ENCODE data around the gene TM7SF2.

TM7SF2 gene

GRCh38 chr11:65111744-65112545, at the start of gene TM7SF2:
TM7SF2 (plus strand) TSS chr11:65111872; CDS start chr11:65112016, 144 bp downstream.
- H3K36me3 Mint-ChIP-seq (ENCODE audit: low read depth): peaks cover 12% of the 10 kb centered on the region
- peaks cover 48% of the 10 kb centered on the region for H3K4me1 Mint-ChIP-seq
- ATAC-seq: peak; percentile 72
- DNase-seq: peak; percentile 97
- peak within 1 kb of the TSS; percentile 79 for H3K4me3 Mint-ChIP-seq
- no peaks in the 10 kb centered on the region for H3K9me3 Mint-ChIP-seq
- H3K27me3 Mint-ChIP-seq: no peaks in the 10 kb centered on the region
- peak within 1 kb of the TSS; percentile 81 for H3K27ac Mint-ChIP-seq

GRCh38 chr11:65063532-65063931, 48.1 kb upstream of the TM7SF2 start:
- Mint-ChIP-seq H3K27me3 (no peaks in the 10 kb centered on the region), H3K4me3 (no peak overlapping the region), H3K4me1 (no peaks in the 10 kb centered on the region), H3K9me3 (no peaks in the 10 kb centered on the region), H3K27ac (no peak overlapping the region), H3K36me3 (ENCODE audit: low read depth) (no peaks in the 10 kb centered on the region)
- ATAC-seq: no peak
- no peak for DNase-seq

- Mint-ChIP-seq H3K36me3 (ENCODE audit: low read depth) (no peaks in the 10 kb centered on the region), H3K9me3 (no peaks in the 10 kb centered on the region), H3K27ac (no peak overlapping the region), H3K4me3 (no peak overlapping the region), H3K27me3 (no peaks in the 10 kb centered on the region), H3K4me1 (no peaks in the 10 kb centered on the region)
- ATAC-seq (no peak), DNase-seq (no peak)
Observed at GRCh38 chr11:65064847-65065240, 46.8 kb upstream of the TM7SF2 start.

GRCh38 chr11:65065851-65066250, 45.8 kb upstream of the TM7SF2 start:
- ATAC-seq (no peak), DNase-seq (no peak)
- no peaks in the 10 kb centered on the region for H3K36me3 Mint-ChIP-seq (ENCODE audit: low read depth)
- H3K27ac Mint-ChIP-seq: no peak overlapping the region
- no peaks in the 10 kb centered on the region for H3K9me3 Mint-ChIP-seq
- H3K27me3 Mint-ChIP-seq: no peaks in the 10 kb centered on the region
- no peaks in the 10 kb centered on the region for H3K4me1 Mint-ChIP-seq
- no peak overlapping the region for H3K4me3 Mint-ChIP-seq

DNA sequence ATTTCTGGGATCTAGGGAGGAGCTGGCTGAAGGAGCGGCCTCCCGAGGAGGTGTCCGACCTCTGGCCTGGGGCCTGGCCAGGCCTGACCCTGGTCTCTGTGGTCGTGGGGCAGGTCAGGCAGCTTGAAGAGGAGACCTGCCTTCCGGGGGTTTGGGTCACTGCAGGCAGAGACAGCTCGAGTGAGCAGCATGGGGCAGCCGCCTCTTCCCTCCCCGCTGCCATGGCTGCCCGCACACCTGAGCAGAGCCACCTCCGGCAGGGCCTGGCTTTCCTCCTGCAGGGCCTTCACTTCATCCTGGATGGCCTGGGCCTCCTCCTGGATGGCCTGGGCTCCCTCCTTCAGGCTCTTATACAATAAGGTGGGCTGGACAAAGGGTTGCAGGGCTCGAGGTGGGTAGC, 45.4 kb upstream of the TM7SF2 start:
- no peak for ATAC-seq
- Mint-ChIP-seq H3K4me1 (no peaks in the 10 kb centered on the region), H3K27ac (no peak overlapping the region), H3K9me3 (no peaks in the 10 kb centered on the region), H3K36me3 (ENCODE audit: low read depth) (no peaks in the 10 kb centered on the region), H3K27me3 (no peaks in the 10 kb centered on the region), H3K4me3 (no peak overlapping the region)
- no peak for DNase-seq

DNA sequence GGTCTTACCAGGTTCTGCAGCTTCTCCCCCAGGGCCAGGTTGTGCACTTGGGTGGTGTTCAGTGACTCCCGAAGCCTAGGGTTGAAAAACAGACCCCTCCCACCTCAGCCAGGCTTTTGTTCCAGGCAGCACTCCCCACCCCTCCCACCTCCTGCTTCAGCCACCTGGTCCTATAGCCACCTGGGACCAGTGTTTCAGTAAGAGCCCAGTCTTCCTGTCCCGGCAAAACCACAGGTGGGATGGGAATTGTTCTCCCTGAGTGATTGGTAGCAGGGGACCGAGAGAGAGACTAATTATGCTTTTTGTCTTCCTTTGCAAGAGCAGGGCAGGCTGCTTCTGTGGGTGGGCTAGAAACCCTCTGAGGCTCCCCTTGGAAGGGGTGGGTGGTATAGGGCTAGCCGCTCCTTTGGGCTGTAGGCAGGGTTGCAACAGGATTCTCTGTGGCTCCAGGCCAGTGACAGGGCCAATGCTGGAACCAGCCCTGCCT, 44.8 kb upstream of the TM7SF2 start:
- Mint-ChIP-seq H3K27ac (no peak overlapping the region), H3K36me3 (ENCODE audit: low read depth) (no peaks in the 10 kb centered on the region), H3K27me3 (no peaks in the 10 kb centered on the region)

GRCh38 chr11:65067446-65067845, 44.2 kb upstream of the TM7SF2 start:
- no peaks in the 10 kb centered on the region for H3K27me3 Mint-ChIP-seq
- H3K9me3 Mint-ChIP-seq: no peaks in the 10 kb centered on the region
- H3K4me1 Mint-ChIP-seq: no peaks in the 10 kb centered on the region
- no peak overlapping the region for H3K4me3 Mint-ChIP-seq
- ATAC-seq: no peak
- no peak for DNase-seq
- no peak overlapping the region for H3K27ac Mint-ChIP-seq
- no peaks in the 10 kb centered on the region for H3K36me3 Mint-ChIP-seq (ENCODE audit: low read depth)

More for the DNA sequence above, 44.8 kb upstream of the TM7SF2 start:
- Mint-ChIP-seq H3K9me3 (no peaks in the 10 kb centered on the region), H3K4me3 (no peak overlapping the region), H3K4me1 (no peaks in the 10 kb centered on the region)
- no peak for DNase-seq
- no peak for ATAC-seq

DNA sequence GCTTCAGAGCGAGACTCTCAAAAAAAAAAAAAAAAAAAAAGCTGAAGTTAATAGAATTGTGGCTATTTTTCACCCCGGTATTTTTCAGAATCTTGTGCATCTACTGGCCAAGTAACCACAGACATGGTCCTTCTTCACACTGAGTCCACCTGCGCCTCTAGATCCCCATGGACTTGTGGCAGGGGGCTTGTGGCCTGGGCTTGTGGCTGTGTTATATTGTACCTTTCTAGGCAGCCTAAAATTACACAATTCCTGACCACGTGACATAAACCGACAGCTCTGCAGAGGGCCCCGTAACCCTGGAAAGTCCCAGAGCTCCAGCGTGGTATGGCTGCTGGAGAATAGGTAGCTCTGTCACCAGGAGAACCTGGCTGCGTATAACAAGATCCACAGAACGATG, 42.5 kb upstream of the TM7SF2 start:
- no peak overlapping the region for H3K27ac Mint-ChIP-seq
- H3K9me3 Mint-ChIP-seq: no peaks in the 10 kb centered on the region
- H3K36me3 Mint-ChIP-seq (ENCODE audit: low read depth): no peaks in the 10 kb centered on the region
- H3K27me3 Mint-ChIP-seq: no peaks in the 10 kb centered on the region
- H3K4me1 Mint-ChIP-seq: no peaks in the 10 kb centered on the region
- DNase-seq (no peak), ATAC-seq (no peak)
- no peak overlapping the region for H3K4me3 Mint-ChIP-seq

GRCh38 chr11:65071907-65072630, 39.6 kb upstream of the TM7SF2 start:
- DNase-seq (no peak), ATAC-seq (no peak)
- H3K9me3 Mint-ChIP-seq: no peaks in the 10 kb centered on the region
- no peaks in the 10 kb centered on the region for H3K4me1 Mint-ChIP-seq
- H3K27ac Mint-ChIP-seq: no peak overlapping the region
- peaks cover 11% of the 10 kb centered on the region for H3K36me3 Mint-ChIP-seq (ENCODE audit: low read depth)
- no peaks in the 10 kb centered on the region for H3K27me3 Mint-ChIP-seq
- no peak overlapping the region for H3K4me3 Mint-ChIP-seq

DNA sequence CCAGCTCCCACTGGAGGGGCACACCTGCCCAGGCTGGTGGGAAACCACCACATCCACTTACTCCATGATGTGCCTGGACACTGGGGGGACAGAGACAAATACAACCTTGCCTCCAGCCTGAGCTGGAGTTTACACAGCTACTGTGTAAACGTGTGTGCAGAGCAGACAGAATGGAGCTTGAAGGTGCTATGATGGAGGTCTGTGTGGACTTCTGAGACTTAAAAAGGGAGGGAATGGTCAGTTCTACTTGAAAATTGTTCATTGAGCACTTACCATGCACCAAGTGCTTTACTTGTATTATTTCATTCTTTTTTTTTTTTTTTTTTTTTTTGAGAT, 39.1 kb upstream of the TM7SF2 start:
- Mint-ChIP-seq H3K4me3 (no peak overlapping the region), H3K27ac (no peak overlapping the region), H3K36me3 (ENCODE audit: low read depth) (peaks cover 16% of the 10 kb centered on the region), H3K9me3 (no peaks in the 10 kb centered on the region), H3K4me1 (no peaks in the 10 kb centered on the region), H3K27me3 (no peaks in the 10 kb centered on the region)
- no peak for DNase-seq
- no peak for ATAC-seq

DNA sequence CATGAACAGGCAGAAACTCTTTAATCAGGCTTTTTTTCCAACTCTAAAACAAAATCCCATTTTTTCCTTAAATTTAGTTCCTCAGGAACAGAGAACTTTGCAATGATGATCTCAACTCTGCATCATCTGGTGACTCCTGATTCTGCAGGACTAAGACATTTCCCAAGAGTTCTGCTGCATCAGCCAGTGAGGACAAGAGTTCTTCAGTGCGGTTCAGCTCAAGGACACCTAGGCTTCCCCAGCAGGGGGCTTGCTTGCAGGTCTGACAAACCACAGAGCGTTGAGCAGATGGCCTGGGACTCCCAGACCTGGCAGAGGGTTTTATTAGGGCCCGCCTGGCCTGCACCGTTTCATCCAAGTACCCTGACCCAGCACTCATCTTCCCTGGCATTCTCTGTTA, 34.2 kb upstream of the TM7SF2 start:
- ATAC-seq (no peak), DNase-seq (no peak)
- no peak overlapping the region for H3K4me3 Mint-ChIP-seq
- no peaks in the 10 kb centered on the region for H3K27me3 Mint-ChIP-seq
- peaks cover 37% of the 10 kb centered on the region for H3K4me1 Mint-ChIP-seq
- H3K27ac Mint-ChIP-seq: no peak overlapping the region
- peaks cover 57% of the 10 kb centered on the region for H3K36me3 Mint-ChIP-seq (ENCODE audit: low read depth)
- no peaks in the 10 kb centered on the region for H3K9me3 Mint-ChIP-seq

- H3K9me3 Mint-ChIP-seq: no peaks in the 10 kb centered on the region
- no peaks in the 10 kb centered on the region for H3K27me3 Mint-ChIP-seq
- ATAC-seq: peak; percentile 68
- H3K4me3 Mint-ChIP-seq: no peak overlapping the region
- DNase-seq: peak; percentile 68
- no peak overlapping the region for H3K27ac Mint-ChIP-seq
- H3K36me3 Mint-ChIP-seq (ENCODE audit: low read depth): peaks cover 64% of the 10 kb centered on the region
- peaks cover 44% of the 10 kb centered on the region for H3K4me1 Mint-ChIP-seq
Observed at GRCh38 chr11:65078151-65078550, 33.5 kb upstream of the TM7SF2 start.

DNA sequence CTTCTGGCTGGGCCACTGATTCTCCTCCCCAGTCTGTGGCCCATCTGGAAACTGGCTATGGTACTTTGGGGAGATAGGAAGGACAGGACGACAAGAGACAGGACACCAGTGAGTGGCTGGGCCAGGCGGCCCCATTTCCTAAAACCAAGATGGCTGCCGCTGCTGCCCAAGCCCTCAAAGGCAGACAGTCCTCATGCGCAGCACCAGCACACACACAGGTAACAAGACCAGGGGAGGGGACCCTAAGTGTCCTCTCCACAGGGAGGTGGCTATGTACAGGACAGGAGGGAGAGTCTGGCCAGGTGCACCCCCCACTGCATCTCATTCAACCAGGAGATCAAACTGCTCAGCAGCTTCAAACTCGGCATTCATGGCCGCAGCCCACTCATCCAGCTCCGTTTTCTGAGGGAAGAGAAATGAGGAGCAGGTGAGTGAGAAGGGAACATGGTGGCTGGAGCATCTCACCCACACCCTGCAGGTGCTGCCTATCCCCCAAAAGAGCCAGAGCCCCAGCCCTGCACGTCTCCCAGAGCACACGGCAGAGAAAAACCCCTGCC, 32.8 kb upstream of the TM7SF2 start:
- H3K9me3 Mint-ChIP-seq: no peaks in the 10 kb centered on the region
- H3K27me3 Mint-ChIP-seq: no peaks in the 10 kb centered on the region
- peaks cover 71% of the 10 kb centered on the region for H3K36me3 Mint-ChIP-seq (ENCODE audit: low read depth)
- H3K4me3 Mint-ChIP-seq: no peak overlapping the region
- peaks cover 49% of the 10 kb centered on the region for H3K4me1 Mint-ChIP-seq
- H3K27ac Mint-ChIP-seq: peak overlapping the region; percentile 25
- DNase-seq (no peak), ATAC-seq (no peak)

- no peaks in the 10 kb centered on the region for H3K9me3 Mint-ChIP-seq
- peaks cover 62% of the 10 kb centered on the region for H3K4me1 Mint-ChIP-seq
- H3K36me3 Mint-ChIP-seq (ENCODE audit: low read depth): peaks cover 54% of the 10 kb centered on the region
- H3K4me3 Mint-ChIP-seq: peak overlapping the region; percentile 98
- ATAC-seq (no peak), DNase-seq (no peak)
- H3K27ac Mint-ChIP-seq: peak overlapping the region; percentile 97
- H3K27me3 Mint-ChIP-seq: no peaks in the 10 kb centered on the region
Observed at GRCh38 chr11:65083134-65083833, 28.4 kb upstream of the TM7SF2 start.
